Breast epithelium (tissue), 4 donors: ENCODE measurements around the gene ASB17. TPM values are rescaled to one million over a fixed set of nuclear protein-coding genes. Genes with fewer than 3 reads are reported as not detected.

Experiments
- DNase-seq, 2 donors: peaks; one replicate each; pipeline ENCODE4 v3.0.0-alpha.2; 2019; ENCODE audit warnings: low spot score in 2 of 2
- H3K27ac ChIP-seq, 2 donors: fragments of 200-600 bp; sonication (generic) in 1 of 2; one replicate each; pipeline ENCODE4 v1.5.1; 2016 to 2019; ENCODE audit warnings: mild to moderate bottlenecking in 1 of 2
- H3K27me3 ChIP-seq, 2 donors: fragments of 200-600 bp; sonication (generic) in 1 of 2; one replicate each; pipeline versions ENCODE4 v1.5.1 to v1.6.0; 2017 to 2019; ENCODE audit warnings: control low read depth in 1 of 2, mild to moderate bottlenecking in 1 of 2
- H3K36me3 ChIP-seq: fragments of 200-600 bp; one replicate; pipeline ENCODE4 v1.5.1; 2019
- H3K4me1 ChIP-seq, 2 donors: fragments of 200-600 bp; sonication (generic); one replicate each; pipeline ENCODE4 v1.5.1; 2016 to 2019; ENCODE audit warnings: control low read depth in 1 of 2
- H3K4me3 ChIP-seq, 3 donors: fragments of 200-600 bp; sonication (generic); 1 replicate in 2 of 3; 2 replicates in 1 of 3; pipeline ENCODE4 v1.5.1; 2016 to 2019; ENCODE audit warnings: mild to moderate bottlenecking in 3 of 3, moderate library complexity in 2 of 3
- H3K9me3 ChIP-seq, 2 donors: fragments of 200-600 bp; sonication (generic) in 1 of 2; one replicate each; pipeline ENCODE4 v1.5.1; 2016 to 2019; ENCODE audit warnings: control low read depth in 1 of 2
- POLR2A ChIP-seq: fragments of 450-650 bp; IDR thresholded peaks from one replicate; pipeline ENCODE4 v1.6.1; 2016; ENCODE audit warnings: antibody characterized with exemption, mild to moderate bottlenecking, moderate library complexity
- POLR2AphosphoS5 ChIP-seq, 3 donors: sonication (generic); formaldehyde crosslinking; IDR thresholded peaks; one replicate each; pipeline ENCODE4 v1.6.1; 2017; ENCODE audit warnings: antibody characterized with exemption in 3 of 3
- intact Hi-C: fragments of 100-400 bp; cut with DNase I; formaldehyde crosslinking; loops from one replicate; pipeline ENCODE4 v1.15.1; 2023; ENCODE audit warnings: low total_unique reads
- total RNA-seq, 3 donors: library from RNA; depleted of rRNA; stranded (reverse); fragments of >200 nt; gene quantifications; one replicate each; pipeline ENCODE4 v1.1.0, GENCODE V29; 2016
- TF ChIP-seq, protein P1 (sequence below), 3 donors: fragments of 450-650 bp; IDR thresholded peaks; one replicate each; pipeline ENCODE4 v1.5.1; 2016 to 2017; ENCODE audit warnings: antibody characterized with exemption in 3 of 3, mild to moderate bottlenecking in 3 of 3, moderate library complexity in 3 of 3

ASB17 gene
- total RNA-seq, 3 donors from 2014 or later = not detected

DNA sequence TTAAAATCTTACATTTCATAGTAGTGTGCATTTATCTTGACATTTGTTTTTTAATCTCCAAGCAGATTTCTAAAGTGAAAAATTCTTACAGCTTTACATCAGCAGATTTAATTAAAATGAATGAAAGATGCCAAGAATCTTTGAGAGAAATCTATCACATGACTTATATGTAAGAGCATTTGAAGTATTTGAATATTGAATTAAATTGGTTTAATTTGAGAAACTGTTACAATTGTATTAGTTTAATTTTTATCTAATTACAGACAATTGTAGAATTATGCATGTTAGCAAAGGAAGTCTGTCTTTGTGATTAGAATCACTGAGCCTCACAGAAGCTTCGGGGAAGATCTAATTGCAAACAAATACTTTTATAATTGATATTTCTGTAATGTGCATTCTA lies 52.2 kb downstream of the ASB17 start:
- DNase-seq = no peak
- intact Hi-C loops = no loop called here
- Histone ChIP-seq H3K4me3 (no peak overlapping the region), H3K36me3 (no peaks in the 10 kb centered on the region), H3K27me3 (no peaks in the 10 kb centered on the region), H3K9me3 (no peaks in the 10 kb centered on the region), H3K27ac (no peak overlapping the region), H3K4me1 (no peaks in the 10 kb centered on the region)
- TF ChIP-seq, protein P1, sequence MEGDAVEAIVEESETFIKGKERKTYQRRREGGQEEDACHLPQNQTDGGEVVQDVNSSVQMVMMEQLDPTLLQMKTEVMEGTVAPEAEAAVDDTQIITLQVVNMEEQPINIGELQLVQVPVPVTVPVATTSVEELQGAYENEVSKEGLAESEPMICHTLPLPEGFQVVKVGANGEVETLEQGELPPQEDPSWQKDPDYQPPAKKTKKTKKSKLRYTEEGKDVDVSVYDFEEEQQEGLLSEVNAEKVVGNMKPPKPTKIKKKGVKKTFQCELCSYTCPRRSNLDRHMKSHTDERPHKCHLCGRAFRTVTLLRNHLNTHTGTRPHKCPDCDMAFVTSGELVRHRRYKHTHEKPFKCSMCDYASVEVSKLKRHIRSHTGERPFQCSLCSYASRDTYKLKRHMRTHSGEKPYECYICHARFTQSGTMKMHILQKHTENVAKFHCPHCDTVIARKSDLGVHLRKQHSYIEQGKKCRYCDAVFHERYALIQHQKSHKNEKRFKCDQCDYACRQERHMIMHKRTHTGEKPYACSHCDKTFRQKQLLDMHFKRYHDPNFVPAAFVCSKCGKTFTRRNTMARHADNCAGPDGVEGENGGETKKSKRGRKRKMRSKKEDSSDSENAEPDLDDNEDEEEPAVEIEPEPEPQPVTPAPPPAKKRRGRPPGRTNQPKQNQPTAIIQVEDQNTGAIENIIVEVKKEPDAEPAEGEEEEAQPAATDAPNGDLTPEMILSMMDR (IDR thresholded peaks at IDR 0.05) = no peak
- no peak for TF ChIP-seq POLR2AphosphoS5 (IDR thresholded peaks at IDR 0.05)

DNA sequence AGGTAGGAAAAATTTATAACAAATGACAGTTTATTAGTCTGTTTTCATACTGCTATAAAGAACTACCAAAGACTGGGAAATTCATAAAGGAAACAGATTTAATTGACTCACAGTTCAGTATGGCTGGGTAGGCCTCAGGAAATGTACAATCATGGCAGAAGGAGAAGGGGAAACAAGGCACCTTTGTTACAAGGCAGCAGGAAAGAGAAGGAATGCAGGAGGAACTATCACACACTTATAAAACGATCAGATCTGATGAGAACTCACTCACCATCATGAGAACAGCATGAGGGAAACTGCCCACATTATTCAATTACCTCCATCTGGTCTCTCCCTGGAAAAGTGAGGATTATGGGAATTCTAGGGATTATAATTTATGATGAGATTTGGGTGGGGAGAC lies 61.3 kb downstream of the ASB17 start:
- Histone ChIP-seq H3K9me3 (no peaks in the 10 kb centered on the region), H3K36me3 (no peaks in the 10 kb centered on the region), H3K4me3 (no peak overlapping the region), H3K4me1 (no peaks in the 10 kb centered on the region), H3K27ac (no peak overlapping the region), H3K27me3 (no peaks in the 10 kb centered on the region)
- intact Hi-C loops = no loop called here
- TF ChIP-seq POLR2AphosphoS5 (IDR thresholded peaks at IDR 0.05) = no peak
- TF ChIP-seq, protein P1 (IDR thresholded peaks at IDR 0.05) = no peak
- TF ChIP-seq POLR2A = no peak
- DNase-seq = no peak

Other genes with a start within 250 kb of the ASB17 start
- 10 to 100 TPM; 46.7 to 62.9 (median 50.5) TPM for gene ACADM, start 207.7 kb downstream of the ASB17 start, total RNA-seq
- gene RABGGTB, start 146.1 kb downstream of the ASB17 start, total RNA-seq = 10 to 100 TPM; 64.8 to 81.1 (median 80.3) TPM
- gene MSH4, start 135.5 kb downstream of the ASB17 start, total RNA-seq = under 1 TPM; 0.32 to 0.88 (median 0.66) TPM
- 10 to 100 TPM in 1 of 3 donors, 1 to 10 TPM in 2; 4.1 to 14.4 (median 8.5) TPM for gene ST6GALNAC3, start 142.3 kb upstream of the ASB17 start, total RNA-seq